Measurements from ENCODE around the gene ZCCHC13.
A peak's percentile ranks its signal among the peaks of the same experiment; 100 is the strongest.
"Not testable (repeated sequence)": the region's sequence is repeated elsewhere in the genome, so short reads cannot be mapped to it uniquely, and the experiment has no call there.

ZCCHC13 gene

GRCh38 chrX:74325130-74326059 lies 21.4 kb downstream of the ZCCHC13 start:
- DNase-seq, result peak; percentile 19

DNA sequence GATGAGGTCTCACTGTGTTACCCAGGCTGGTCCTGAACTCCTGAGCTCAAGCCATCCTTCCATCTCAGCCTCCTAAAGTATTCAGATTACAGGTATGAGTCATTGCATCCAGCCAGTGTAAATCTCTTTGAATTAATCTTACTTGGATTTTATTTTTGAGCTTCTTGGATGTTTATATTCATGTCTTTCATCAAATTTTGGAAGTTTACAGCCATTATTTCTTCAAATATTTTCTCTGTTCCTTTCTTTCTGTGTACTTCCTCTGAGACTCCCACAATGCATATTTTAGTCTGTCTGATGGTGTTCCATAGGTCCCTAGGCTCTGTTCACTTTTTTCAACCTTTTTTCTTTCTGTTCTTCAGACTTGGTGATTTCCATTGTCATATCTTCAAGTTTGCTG lies 34.9 kb downstream of the ZCCHC13 start:
- no peak for DNase-seq

GRCh38 chrX:74340051-74340450 lies 36.1 kb downstream of the ZCCHC13 start:
- DNase-seq, result no peak

- DNase-seq, result not testable (repeated sequence)
These were observed 38.2 kb downstream of the ZCCHC13 start for GRCh38 chrX:74342211-74342610.

- DNase-seq, result no peak
These were observed 39.6 kb downstream of the ZCCHC13 start for GRCh38 chrX:74343343-74344279.

GRCh38 chrX:74344280-74344622 lies 40.3 kb downstream of the ZCCHC13 start:
- DNase-seq, result no peak

- no peak for DNase-seq
These were observed 42.1 kb downstream of the ZCCHC13 start for GRCh38 chrX:74346088-74346487.

DNA sequence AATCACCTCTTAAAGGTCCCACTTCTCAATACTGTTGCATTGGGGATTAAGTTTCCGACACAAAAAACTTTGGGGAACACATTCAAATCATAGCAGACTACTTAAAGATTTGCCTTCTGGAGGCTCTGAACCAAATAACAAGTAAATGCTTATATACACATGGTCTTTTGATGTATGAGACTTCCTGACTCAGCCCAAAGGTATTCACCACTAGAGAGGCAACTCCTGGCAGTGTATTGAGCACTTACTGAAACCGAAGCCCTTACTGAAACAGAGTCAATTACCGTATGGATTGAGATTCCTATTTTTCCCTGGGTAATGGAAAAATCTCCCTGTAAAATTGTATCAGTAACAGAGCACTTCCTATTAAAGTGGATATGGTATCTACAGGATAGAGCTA lies 45.4 kb downstream of the ZCCHC13 start:
- no peak for DNase-seq

GRCh38 chrX:74351760-74352159 lies 47.8 kb downstream of the ZCCHC13 start:
- DNase-seq, result no peak

DNA sequence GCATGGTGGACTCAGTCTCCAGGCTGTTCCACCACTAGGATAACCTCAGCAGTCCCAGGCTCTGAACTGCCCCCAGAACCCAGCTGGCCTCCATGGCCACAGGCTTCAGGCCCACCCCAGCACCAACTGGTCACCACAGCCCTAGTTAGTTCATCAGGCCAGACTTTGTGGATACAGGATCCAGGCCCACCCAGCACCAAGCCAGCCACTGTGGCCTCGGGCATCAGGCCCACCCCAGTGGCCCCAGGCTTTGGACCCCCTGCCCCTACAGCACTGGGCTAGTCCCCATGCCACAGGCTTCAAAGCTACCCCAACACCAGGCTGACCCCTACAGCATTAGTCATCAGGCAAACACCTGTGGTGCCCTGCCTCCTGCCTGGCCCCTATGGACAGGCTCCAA lies 50.0 kb downstream of the ZCCHC13 start:
- no peak for DNase-seq

Measured in activated T-cell treated with anti-CD3 and anti-CD28 coated beads, Interleukin-2, amount 50 U/mL, for 1 hour (primary cell).